ENCODE data around the gene TRIM34. TPM values are rescaled to one million over a fixed set of nuclear protein-coding genes. Genes with fewer than 3 reads are reported as not detected.

The TRIM34 gene
- total RNA-seq, 1 experiment from 2014 or later: 0.42 TPM

DNA sequence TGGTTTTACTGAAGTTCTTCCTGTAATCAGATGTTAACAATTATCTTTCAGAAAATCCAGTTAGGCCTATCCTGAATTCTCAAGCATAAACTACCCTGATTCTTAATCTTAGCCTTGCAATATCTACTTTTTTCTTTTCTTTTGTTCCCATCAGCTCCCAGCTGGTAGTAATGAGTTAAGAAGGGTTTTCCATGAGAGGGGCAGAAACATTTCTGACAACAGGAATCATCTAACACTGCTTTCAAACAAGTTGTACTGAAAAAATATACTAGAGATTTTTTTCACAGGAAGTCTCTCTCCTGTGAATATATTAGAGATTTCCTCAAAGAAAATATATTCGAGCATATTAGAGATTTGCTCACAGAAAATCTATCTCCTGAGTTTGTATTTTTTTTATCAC is 31.7 kb upstream of the TRIM34 start (continued):
- no peak for TF ChIP-seq YY1 (IDR thresholded peaks at IDR 0.05; ENCODE audit: extremely low read depth, insufficient replicate concordance, low read depth, low read length)
- no peak for TF ChIP-seq MAX (IDR thresholded peaks at IDR 0.05)
- TF ChIP-seq EGR1 (IDR thresholded peaks at IDR 0.05; ENCODE audit: low read depth): no peak
- no peak for TF ChIP-seq ELF1 (IDR thresholded peaks at IDR 0.05; ENCODE audit: borderline replicate concordance, low read depth)
- TF ChIP-seq SRF (IDR thresholded peaks at IDR 0.05; ENCODE audit: low read depth): no peak
- no peak for TF ChIP-seq RAD21 (IDR thresholded peaks at IDR 0.05; ENCODE audit: low read depth)
- TF ChIP-seq TCF7L2 (IDR thresholded peaks at IDR 0.05; ENCODE audit: borderline replicate concordance, extremely low read depth, insufficient read depth, insufficient read length): no peak

DNA sequence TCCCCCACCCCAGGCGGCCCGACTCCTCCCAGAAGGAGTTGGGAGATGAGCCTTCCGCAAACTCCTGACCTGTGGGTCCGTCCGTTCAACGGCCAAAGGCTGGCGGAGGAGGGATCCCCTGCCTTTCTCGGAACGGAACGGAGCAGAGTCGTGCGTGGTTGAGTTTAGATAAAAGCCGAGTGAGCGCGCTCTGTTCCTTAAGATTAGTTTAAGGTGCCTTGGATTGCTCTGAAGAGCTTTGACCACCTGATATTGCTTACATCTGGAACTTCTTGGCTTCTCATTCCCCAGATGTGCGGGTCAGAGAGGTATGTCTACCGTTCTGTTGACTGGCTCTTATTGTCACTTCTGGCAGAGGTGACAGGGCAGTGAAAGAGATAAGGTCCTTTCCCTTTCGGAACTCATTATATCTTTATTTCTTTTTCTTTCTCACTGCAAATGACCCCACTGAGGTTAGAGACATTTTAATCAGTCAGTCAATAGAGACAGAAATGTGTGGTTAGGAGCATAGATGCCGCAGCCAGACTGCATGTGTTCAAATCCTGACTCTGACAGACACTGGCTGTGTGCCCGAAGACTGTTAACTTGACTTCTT is 28.1 kb upstream of the TRIM34 start, which contains the start of gene TRIM6:
Gene TRIM6 (plus strand): TSS at position 31 of the 595 bp plus-strand sequence. CDS start 261 bp downstream, at position 292.
- Histone ChIP-seq H3K36me3 (ENCODE audit: control insufficient read depth in 1 of 2, insufficient read depth in 2 of 2, low read length in 2 of 2) (no peaks in the 10 kb centered on the region), H3K27ac (ENCODE audit: low read depth, low read length) (peak within 1 kb of the TSS; percentile 47), H3K4me1 (ENCODE audit: control insufficient read depth in 1 of 2, insufficient read depth in 2 of 2, low read length in 2 of 2) (peaks cover 3 to 31% of the 10 kb centered on the region in 2 experiments; a peak in 3 of 4 replicates), H2AFZ (ENCODE audit: low read depth, low read length, poor library complexity, severe bottlenecking) (peak within 1 kb of the TSS; percentile 95), H3K4me2 (ENCODE audit: low read length) (peak within 1 kb of the TSS; percentile 97), H3K27me3 (ENCODE audit: insufficient read depth, low read length) (no peaks in the 10 kb centered on the region), H3K9me3 (ENCODE audit: control insufficient read depth in 1 of 2, insufficient read depth in 1 of 2, low read depth in 1 of 2, low read length in 2 of 2) (no peaks in the 10 kb centered on the region), H3K9me2 (ENCODE audit: insufficient read depth) (no peaks in the 10 kb centered on the region), H3K79me2 (ENCODE audit: insufficient read depth, low read length) (no peaks in the 10 kb centered on the region), H3K9ac (ENCODE audit: low read length) (peak within 1 kb of the TSS; percentile 61), H3K4me3 (replicated peaks in 1 of 2; ENCODE audit: low read depth in 1 of 2, low read length in 2 of 2) (peak within 1 kb of the TSS; percentile 53 to 71), H4K20me1 (ENCODE audit: insufficient read depth) (no peaks in the 10 kb centered on the region)
- ATAC-seq: peak; percentile 64
- ChIA-PET RAD21 (ENCODE audit: low non-redundant PET in 1 of 2, low total read pairs in 2 of 2, uncharacterized antibody in 2 of 2, unreplicated experiment in 2 of 2) (no interaction called here), CTCF (no interaction called here), POLR2A (interaction anchor here (1.0 to 1.4 kb wide), 2 partner anchors 91 to 125 kb away, joined by 3 to 5 read pairs; no protein-coding TSS in a partner anchor)
- TF ChIP-seq MAX (IDR thresholded peaks at IDR 0.05) (no peak), ELF1 (IDR thresholded peaks at IDR 0.05; ENCODE audit: borderline replicate concordance, low read depth) (0 out of 2 replicates have a peak, but pooled peaks have one; percentile 7), POLR2A (IDR thresholded peaks at IDR 0.05; ENCODE audit: borderline replicate concordance, extremely low read depth, insufficient read depth, insufficient read length) (peak; percentile 39)
- BruUV-seq (replicated peaks): TSS peak; percentile 69
- intact Hi-C loops (cut with micrococcal nuclease): no loop called here
- no peak for DNase-seq (ENCODE audit: low read depth, low spot score)

All from HCT116 (cell line).